Cardiac muscle cell (in vitro differentiated cells and primary cell): ENCODE measurements around the gene C22orf31. TPM values are rescaled to one million over a fixed set of nuclear protein-coding genes. Genes with fewer than 3 reads are reported as not detected.

Source experiments
- DNase-seq, 2 donors: peaks; one replicate each; pipeline versions ENCODE4 v3.0.0 to v3.0.0-alpha.2; 2010 to 2017; ENCODE audit warnings: low read depth in 1 of 2, low spot score in 1 of 2
- H3K27ac ChIP-seq: fragments of 200-600 bp; sonication (generic); 2 replicates; pipeline ENCODE4 v1.5.1; 2016
- H3K27me3 ChIP-seq: fragments of 200-600 bp; sonication (generic); 2 replicates; pipeline ENCODE4 v1.6.0; 2016; ENCODE audit warnings: control low read depth
- H3K36me3 ChIP-seq: fragments of 200-600 bp; sonication (generic); 2 replicates; pipeline ENCODE4 v1.5.1; 2016; ENCODE audit warnings: control low read depth
- H3K4me1 ChIP-seq: fragments of 200-600 bp; sonication (generic); 2 replicates; pipeline ENCODE4 v1.8.1; 2017; ENCODE audit warnings: low read depth, mild to moderate bottlenecking, mixed run types
- H3K4me3 ChIP-seq: fragments of 200-600 bp; sonication (generic); 2 replicates; pipeline ENCODE4 v1.5.1; 2016; ENCODE audit warnings: mild to moderate bottlenecking
- H3K9me3 ChIP-seq: fragments of 200-600 bp; sonication (generic); 2 replicates; pipeline ENCODE4 v1.5.1; 2017; ENCODE audit warnings: low read depth, mild to moderate bottlenecking, control low read depth
- CTCF ChIP-seq: IDR thresholded peaks from 2 replicates; pipeline ENCODE4 v1.5.1; 2012; ENCODE audit warnings: low read depth, mild to moderate bottlenecking, low read length
- polyA plus RNA-seq: library from polyadenylated mRNA; unstranded; fragments of >200 nt; fragmentation: Nextera tagmentation; extraction: Ambion mirVana; gene quantifications from 2 replicates; pipeline ENCODE4 v1.2.1, GENCODE V29; 2016
- total RNA-seq: library from RNA; depleted of rRNA; stranded (reverse); fragments of >200 nt; gene quantifications from 2 replicates; pipeline ENCODE4 v1.2.3, GENCODE V29; 2016

C22orf31 gene
- total and polyA plus RNA-seq, 2 experiments from 2014 or later, result not detected

GRCh38 chr22:29016067-29016938 is 45.3 kb downstream of the C22orf31 start:
- Histone ChIP-seq H3K9me3 (no peaks in the 10 kb centered on the region), H3K4me3 (no peak overlapping the region), H3K27ac (no peak overlapping the region), H3K36me3 (no peaks in the 10 kb centered on the region), H3K27me3 (no peaks in the 10 kb centered on the region), H3K4me1 (peaks cover 59% of the 10 kb centered on the region)
- no peak for TF ChIP-seq CTCF
- DNase-seq, result no peak

GRCh38 chr22:29014773-29015172 is 46.9 kb downstream of the C22orf31 start:
- no peaks in the 10 kb centered on the region for H3K9me3 ChIP-seq
- peak overlapping the region; percentile 84 for H3K27ac ChIP-seq
- no peak for TF ChIP-seq CTCF
- peak in 1 of 2 donors; percentile 27 for DNase-seq
- no peak overlapping the region for H3K4me3 ChIP-seq
- peaks cover 62% of the 10 kb centered on the region for H3K4me1 ChIP-seq
- H3K27me3 ChIP-seq, result no peaks in the 10 kb centered on the region
- H3K36me3 ChIP-seq, result no peaks in the 10 kb centered on the region

GRCh38 chr22:29014293-29014692 is 47.3 kb downstream of the C22orf31 start:
- no peak for TF ChIP-seq CTCF
- Histone ChIP-seq H3K9me3 (no peaks in the 10 kb centered on the region), H3K27me3 (no peaks in the 10 kb centered on the region), H3K27ac (peak overlapping the region; percentile 84), H3K36me3 (no peaks in the 10 kb centered on the region), H3K4me1 (peaks cover 67% of the 10 kb centered on the region), H3K4me3 (no peak overlapping the region)
- DNase-seq, result peak in 1 of 2 donors; percentile 69

GRCh38 chr22:29012952-29013351 is 48.7 kb downstream of the C22orf31 start:
- no peak for TF ChIP-seq CTCF
- DNase-seq, result no peak
- H3K36me3 ChIP-seq, result no peaks in the 10 kb centered on the region
- no peaks in the 10 kb centered on the region for H3K27me3 ChIP-seq
- no peak overlapping the region for H3K4me3 ChIP-seq
- no peaks in the 10 kb centered on the region for H3K9me3 ChIP-seq
- peaks cover 80% of the 10 kb centered on the region for H3K4me1 ChIP-seq
- H3K27ac ChIP-seq, result peak overlapping the region; percentile 84

- Histone ChIP-seq H3K27ac (peak overlapping the region; percentile 64), H3K4me3 (no peak overlapping the region), H3K4me1 (peaks cover 78% of the 10 kb centered on the region), H3K27me3 (no peaks in the 10 kb centered on the region), H3K9me3 (no peaks in the 10 kb centered on the region), H3K36me3 (no peaks in the 10 kb centered on the region)
- no peak for DNase-seq
- no peak for TF ChIP-seq CTCF
These were observed 49.6 kb downstream of the C22orf31 start for GRCh38 chr22:29012101-29012433.
